Uterus (tissue), 4 donors: ENCODE measurements around the gene IKZF1. TPM values are rescaled to one million over a fixed set of nuclear protein-coding genes. Genes with fewer than 3 reads are reported as not detected.

ENCODE experiments used
- DNase-seq, 2 donors: peaks; one replicate each; pipeline ENCODE4 v3.0.0-alpha.2; 2019 to 2020
- H3K27ac ChIP-seq, 2 donors: fragments of 200-600 bp; sonication (generic); 1 replicate in 1 of 2; 2 replicates in 1 of 2; pipeline ENCODE4 v1.5.1; 2016 to 2018
- H3K27me3 ChIP-seq, 2 donors: fragments of 200-600 bp; sonication (generic); one replicate each; pipeline ENCODE4 v1.5.1; 2018 to 2019; ENCODE audit warnings: control low read depth in 1 of 2
- H3K36me3 ChIP-seq, 2 donors: fragments of 200-600 bp; sonication (generic); one replicate each; pipeline ENCODE4 v1.5.1; 2019; ENCODE audit warnings: control low read depth in 1 of 2
- H3K4me1 ChIP-seq, 2 donors: fragments of 200-600 bp; sonication (generic); one replicate each; pipeline ENCODE4 v1.5.1; 2018 to 2019; ENCODE audit warnings: control low read depth in 1 of 2
- H3K4me3 ChIP-seq, 2 donors: fragments of 200-600 bp; sonication (generic); 1 replicate in 1 of 2; 2 replicates in 1 of 2; pipeline ENCODE4 v1.5.1; 2018 to 2019; ENCODE audit warnings: mild to moderate bottlenecking in 1 of 2
- H3K9me3 ChIP-seq, 2 donors: fragments of 200-600 bp; sonication (generic); one replicate each; pipeline ENCODE4 v1.5.1; 2019; ENCODE audit warnings: control low read depth in 1 of 2
- CTCF ChIP-seq, 4 experiments: fragments of 200-600 bp in 2 of 4; fragments of 450-650 bp in 2 of 4; sonication (generic) in 2 of 4; IDR thresholded peaks; one replicate each; pipeline ENCODE4 v1.5.1; 2016 to 2019; ENCODE audit warnings: antibody characterized with exemption in 4 of 4, mild to moderate bottlenecking in 2 of 4, moderate library complexity in 1 of 4
- POLR2A ChIP-seq, 2 donors: fragments of 450-650 bp; IDR thresholded peaks; one replicate each; pipeline ENCODE4 v1.6.1; 2016; ENCODE audit warnings: antibody characterized with exemption in 2 of 2, mild to moderate bottlenecking in 1 of 2, moderate library complexity in 1 of 2
- intact Hi-C: fragments of 100-400 bp; cut with DNase I; formaldehyde crosslinking; loops from one replicate; pipeline ENCODE4 v1.15.1; 2023; ENCODE audit warnings: low total_unique reads
- total RNA-seq, 4 donors: library from RNA; depleted of rRNA in 3 of 4; stranded (reverse); fragments of >200 nt in 3 of 4; gene quantifications; one replicate each; pipeline versions ENCODE4 v1.1.0 to v1.2.4, GENCODE V29; 2014 to 2023
- donor health status: DM: yes; HTN: yes; CAD: no.

Gene IKZF1
- total RNA-seq, 4 donors from 2014 or later: 7.0 to 828 (median 12.8) TPM

GRCh38 chr7:50353201-50353600, 48.7 kb downstream of the IKZF1 start:
- H3K9me3 ChIP-seq: no peaks in the 10 kb centered on the region
- no peaks in the 10 kb centered on the region for H3K27me3 ChIP-seq
- no peak overlapping the region for H3K27ac ChIP-seq
- H3K4me3 ChIP-seq: no peak overlapping the region
- DNase-seq: no peak
- intact Hi-C loops: no loop called here
- no peaks in the 10 kb centered on the region for H3K4me1 ChIP-seq
- TF ChIP-seq CTCF (IDR thresholded peaks at IDR 0.05) (no peak), POLR2A (IDR thresholded peaks at IDR 0.05) (no peak)
- H3K36me3 ChIP-seq: no peaks in the 10 kb centered on the region

- no peak for DNase-seq
Observed at GRCh38 chr7:50353894-50354595, 49.5 kb downstream of the IKZF1 start.

GRCh38 chr7:50355817-50356178, 51.3 kb downstream of the IKZF1 start:
- intact Hi-C loops: no loop called here
- TF ChIP-seq POLR2A (IDR thresholded peaks at IDR 0.05): no peak
- TF ChIP-seq CTCF (IDR thresholded peaks at IDR 0.05): no peak
- Histone ChIP-seq H3K4me1 (no peaks in the 10 kb centered on the region), H3K27ac (no peak overlapping the region), H3K36me3 (no peaks in the 10 kb centered on the region), H3K27me3 (no peaks in the 10 kb centered on the region), H3K9me3 (no peaks in the 10 kb centered on the region), H3K4me3 (no peak overlapping the region)
- no peak for DNase-seq

More at GRCh38 chr7:50353894-50354595, 49.5 kb downstream of the IKZF1 start:
- Histone ChIP-seq H3K27ac (no peak overlapping the region), H3K27me3 (no peaks in the 10 kb centered on the region), H3K36me3 (no peaks in the 10 kb centered on the region), H3K4me1 (no peaks in the 10 kb centered on the region), H3K9me3 (no peaks in the 10 kb centered on the region), H3K4me3 (no peak overlapping the region)
- TF ChIP-seq POLR2A (IDR thresholded peaks at IDR 0.05) (no peak), CTCF (IDR thresholded peaks at IDR 0.05) (no peak)
- intact Hi-C loops: no loop called here

GRCh38 chr7:50356212-50356944, 51.9 kb downstream of the IKZF1 start:
- intact Hi-C loops: no loop called here
- no peak overlapping the region for H3K27ac ChIP-seq

More at GRCh38 chr7:50356212-50356944, 51.9 kb downstream of the IKZF1 start:
- Histone ChIP-seq H3K4me3 (no peak overlapping the region), H3K4me1 (no peaks in the 10 kb centered on the region), H3K27me3 (no peaks in the 10 kb centered on the region), H3K9me3 (no peaks in the 10 kb centered on the region), H3K36me3 (no peaks in the 10 kb centered on the region)
- TF ChIP-seq CTCF (IDR thresholded peaks at IDR 0.05): no peak
- no peak for TF ChIP-seq POLR2A (IDR thresholded peaks at IDR 0.05)
- no peak for DNase-seq
